ENCODE results near the gene ATG7. TPM values are rescaled to one million over a fixed set of nuclear protein-coding genes. Genes with fewer than 3 reads are reported as not detected.

ATG7 gene
- total and polyA plus RNA-seq, 2 donors from 2014 or later, result 15.3 to 54.9 TPM

- Histone ChIP-seq H3K27ac (ENCODE audit: low read depth in 2 of 2, low read length in 2 of 2) (no peak overlapping the region), H3K9me3 (ENCODE audit: control insufficient read depth in 2 of 3, insufficient read depth in 1 of 3, low read length in 3 of 3) (no peaks in the 10 kb centered on the region), H3K27me3 (ENCODE audit: control insufficient read depth, insufficient read depth, low read length) (no peaks in the 10 kb centered on the region), H3K36me3 (ENCODE audit: control insufficient read depth in 2 of 3, insufficient read depth in 3 of 3, low read length in 3 of 3) (no peaks in the 10 kb centered on the region), H3K4me1 (ENCODE audit: control insufficient read depth in 2 of 3, insufficient read depth in 2 of 3, low read depth in 1 of 3, low read length in 3 of 3) (no peaks in the 10 kb centered on the region), H3K9ac (ENCODE audit: low read length in 3 of 3) (no peak overlapping the region), H3K4me3 (ENCODE audit: low read length in 3 of 3) (no peak overlapping the region)
- no peak for TF ChIP-seq CTCF (IDR thresholded peaks at IDR 0.05; ENCODE audit: borderline replicate concordance, extremely low read depth, insufficient read depth)
- FAIRE-seq (no peak), DNase-seq (no peak)
- intact Hi-C loops (cut with DNase I), result no loop called here
Observed at GRCh38 chr3:11246663-11246970, 25.6 kb upstream of the ATG7 start.

GRCh38 chr3:11247362-11247761 lies 24.8 kb upstream of the ATG7 start:
- Histone ChIP-seq H3K9ac (ENCODE audit: low read length in 3 of 3) (no peak overlapping the region), H3K4me3 (ENCODE audit: low read length in 3 of 3) (no peak overlapping the region), H3K27ac (ENCODE audit: low read depth in 2 of 2, low read length in 2 of 2) (no peak overlapping the region), H3K27me3 (ENCODE audit: control insufficient read depth, insufficient read depth, low read length) (no peaks in the 10 kb centered on the region), H3K9me3 (ENCODE audit: control insufficient read depth in 2 of 3, insufficient read depth in 1 of 3, low read length in 3 of 3) (no peaks in the 10 kb centered on the region), H3K4me1 (ENCODE audit: control insufficient read depth in 2 of 3, insufficient read depth in 2 of 3, low read depth in 1 of 3, low read length in 3 of 3) (no peaks in the 10 kb centered on the region), H3K36me3 (ENCODE audit: control insufficient read depth in 2 of 3, insufficient read depth in 3 of 3, low read length in 3 of 3) (no peaks in the 10 kb centered on the region)
- TF ChIP-seq CTCF (IDR thresholded peaks at IDR 0.05; ENCODE audit: borderline replicate concordance, extremely low read depth, insufficient read depth), result no peak
- no peak for FAIRE-seq
- DNase-seq, result no peak
- intact Hi-C loops (cut with DNase I), result no loop called here

- FAIRE-seq, result no peak
- H3K4me1 ChIP-seq (ENCODE audit: control insufficient read depth in 2 of 3, insufficient read depth in 2 of 3, low read depth in 1 of 3, low read length in 3 of 3), result no peaks in the 10 kb centered on the region
- TF ChIP-seq CTCF (IDR thresholded peaks at IDR 0.05; ENCODE audit: borderline replicate concordance, extremely low read depth, insufficient read depth), result no peak
- no peak for DNase-seq
- intact Hi-C loops (cut with DNase I), result no loop called here
- H3K27ac ChIP-seq (ENCODE audit: low read depth in 2 of 2, low read length in 2 of 2), result no peak overlapping the region
- no peaks in the 10 kb centered on the region for H3K27me3 ChIP-seq (ENCODE audit: control insufficient read depth, insufficient read depth, low read length)
- no peak overlapping the region for H3K9ac ChIP-seq (ENCODE audit: low read length in 3 of 3)
- H3K9me3 ChIP-seq (ENCODE audit: control insufficient read depth in 2 of 3, insufficient read depth in 1 of 3, low read length in 3 of 3), result no peaks in the 10 kb centered on the region
- no peaks in the 10 kb centered on the region for H3K36me3 ChIP-seq (ENCODE audit: control insufficient read depth in 2 of 3, insufficient read depth in 3 of 3, low read length in 3 of 3)
- no peak overlapping the region for H3K4me3 ChIP-seq (ENCODE audit: low read length in 3 of 3)
Observed at GRCh38 chr3:11248596-11248995, 23.6 kb upstream of the ATG7 start.

Data from kidney (tissue), 14 donors.